Measurements from ENCODE around the gene GCK.

- TF ChIP-seq YY1 (IDR thresholded peaks at IDR 0.05) (no peak), RXRA (IDR thresholded peaks at IDR 0.05) (no peak), CTCF (IDR thresholded peaks at IDR 0.05; ENCODE audit: low read depth, low read length, missing input control) (no peak), RAD21 (IDR thresholded peaks at IDR 0.05) (no peak), MAX (IDR thresholded peaks at IDR 0.05) (no peak), SP1 (IDR thresholded peaks at IDR 0.05) (no peak), EGR1 (IDR thresholded peaks at IDR 0.05; ENCODE audit: low read depth in 2 of 2) (no peak), GABPA (IDR thresholded peaks at IDR 0.05 in 1 of 2, conservative IDR thresholded peaks at IDR 0.05 in 1 of 2) (no peak), NR2F2 (IDR thresholded peaks at IDR 0.05) (no peak), TAF1 (conservative IDR thresholded peaks at IDR 0.05) (no peak)
- TF ChIP-seq, protein P1, sequence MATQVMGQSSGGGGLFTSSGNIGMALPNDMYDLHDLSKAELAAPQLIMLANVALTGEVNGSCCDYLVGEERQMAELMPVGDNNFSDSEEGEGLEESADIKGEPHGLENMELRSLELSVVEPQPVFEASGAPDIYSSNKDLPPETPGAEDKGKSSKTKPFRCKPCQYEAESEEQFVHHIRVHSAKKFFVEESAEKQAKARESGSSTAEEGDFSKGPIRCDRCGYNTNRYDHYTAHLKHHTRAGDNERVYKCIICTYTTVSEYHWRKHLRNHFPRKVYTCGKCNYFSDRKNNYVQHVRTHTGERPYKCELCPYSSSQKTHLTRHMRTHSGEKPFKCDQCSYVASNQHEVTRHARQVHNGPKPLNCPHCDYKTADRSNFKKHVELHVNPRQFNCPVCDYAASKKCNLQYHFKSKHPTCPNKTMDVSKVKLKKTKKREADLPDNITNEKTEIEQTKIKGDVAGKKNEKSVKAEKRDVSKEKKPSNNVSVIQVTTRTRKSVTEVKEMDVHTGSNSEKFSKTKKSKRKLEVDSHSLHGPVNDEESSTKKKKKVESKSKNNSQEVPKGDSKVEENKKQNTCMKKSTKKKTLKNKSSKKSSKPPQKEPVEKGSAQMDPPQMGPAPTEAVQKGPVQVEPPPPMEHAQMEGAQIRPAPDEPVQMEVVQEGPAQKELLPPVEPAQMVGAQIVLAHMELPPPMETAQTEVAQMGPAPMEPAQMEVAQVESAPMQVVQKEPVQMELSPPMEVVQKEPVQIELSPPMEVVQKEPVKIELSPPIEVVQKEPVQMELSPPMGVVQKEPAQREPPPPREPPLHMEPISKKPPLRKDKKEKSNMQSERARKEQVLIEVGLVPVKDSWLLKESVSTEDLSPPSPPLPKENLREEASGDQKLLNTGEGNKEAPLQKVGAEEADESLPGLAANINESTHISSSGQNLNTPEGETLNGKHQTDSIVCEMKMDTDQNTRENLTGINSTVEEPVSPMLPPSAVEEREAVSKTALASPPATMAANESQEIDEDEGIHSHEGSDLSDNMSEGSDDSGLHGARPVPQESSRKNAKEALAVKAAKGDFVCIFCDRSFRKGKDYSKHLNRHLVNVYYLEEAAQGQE (IDR thresholded peaks at IDR 0.05): no peak
- TF ChIP-seq, protein P2, sequence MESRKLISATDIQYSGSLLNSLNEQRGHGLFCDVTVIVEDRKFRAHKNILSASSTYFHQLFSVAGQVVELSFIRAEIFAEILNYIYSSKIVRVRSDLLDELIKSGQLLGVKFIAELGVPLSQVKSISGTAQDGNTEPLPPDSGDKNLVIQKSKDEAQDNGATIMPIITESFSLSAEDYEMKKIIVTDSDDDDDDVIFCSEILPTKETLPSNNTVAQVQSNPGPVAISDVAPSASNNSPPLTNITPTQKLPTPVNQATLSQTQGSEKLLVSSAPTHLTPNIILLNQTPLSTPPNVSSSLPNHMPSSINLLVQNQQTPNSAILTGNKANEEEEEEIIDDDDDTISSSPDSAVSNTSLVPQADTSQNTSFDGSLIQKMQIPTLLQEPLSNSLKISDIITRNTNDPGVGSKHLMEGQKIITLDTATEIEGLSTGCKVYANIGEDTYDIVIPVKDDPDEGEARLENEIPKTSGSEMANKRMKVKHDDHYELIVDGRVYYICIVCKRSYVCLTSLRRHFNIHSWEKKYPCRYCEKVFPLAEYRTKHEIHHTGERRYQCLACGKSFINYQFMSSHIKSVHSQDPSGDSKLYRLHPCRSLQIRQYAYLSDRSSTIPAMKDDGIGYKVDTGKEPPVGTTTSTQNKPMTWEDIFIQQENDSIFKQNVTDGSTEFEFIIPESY (IDR thresholded peaks at IDR 0.05): no peak
Observed at GRCh38 chr7:44095781-44096180, 93.5 kb downstream of the GCK start.
